CD4-positive, alpha-beta T cell treated with Interleukin-6 at 100 ng/mL for 8 hours (primary cell): ENCODE results near the gene TBC1D22B.
A peak's percentile ranks its signal among the peaks of the same experiment; 100 is the strongest.

Experiments
- DNase-seq: peaks from one replicate; pipeline ENCODE4 v3.0.0-alpha.2; 2020; ENCODE audit warnings: mixed read lengths, low spot score

TBC1D22B gene

DNA sequence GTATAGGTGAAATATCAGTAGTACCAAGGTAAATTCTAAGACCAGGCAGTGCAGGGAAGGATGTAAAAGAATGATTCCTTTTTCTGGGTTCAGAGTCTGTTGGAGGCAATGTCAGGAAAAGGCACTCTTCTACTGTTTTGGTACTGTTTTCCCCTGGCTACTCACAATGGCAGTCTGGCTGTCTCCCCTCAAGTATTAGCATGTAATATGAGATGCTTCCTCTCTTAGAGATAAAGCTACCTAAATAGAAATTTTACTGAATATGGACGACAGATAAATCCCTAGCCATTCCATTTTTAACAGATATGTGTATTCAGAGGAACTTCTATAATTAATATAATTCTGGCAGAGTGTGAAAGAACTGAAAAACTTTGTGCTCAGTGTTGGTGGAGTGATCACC, 99.7 kb downstream of the TBC1D22B start:
- DNase-seq = no peak

DNA sequence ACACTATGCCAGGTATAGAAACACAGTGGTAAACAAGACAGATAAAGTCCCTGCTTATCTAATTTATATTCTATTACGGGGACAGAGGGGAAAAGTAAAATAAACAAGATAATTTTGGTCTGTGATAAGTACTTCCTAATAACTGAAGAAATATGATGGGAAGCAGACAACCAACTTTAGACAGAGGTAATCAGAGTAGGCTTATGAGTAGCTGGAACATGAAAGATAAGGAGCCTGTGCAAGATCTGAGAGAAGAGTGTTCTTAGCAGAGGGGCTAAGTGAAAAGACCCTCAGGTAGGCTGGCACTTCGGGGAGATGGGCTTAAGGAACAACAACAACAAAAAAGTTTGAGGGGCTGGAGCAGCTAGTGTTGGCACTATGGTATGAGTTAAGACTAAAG, 100.3 kb downstream of the TBC1D22B start:
- DNase-seq = no peak

DNA sequence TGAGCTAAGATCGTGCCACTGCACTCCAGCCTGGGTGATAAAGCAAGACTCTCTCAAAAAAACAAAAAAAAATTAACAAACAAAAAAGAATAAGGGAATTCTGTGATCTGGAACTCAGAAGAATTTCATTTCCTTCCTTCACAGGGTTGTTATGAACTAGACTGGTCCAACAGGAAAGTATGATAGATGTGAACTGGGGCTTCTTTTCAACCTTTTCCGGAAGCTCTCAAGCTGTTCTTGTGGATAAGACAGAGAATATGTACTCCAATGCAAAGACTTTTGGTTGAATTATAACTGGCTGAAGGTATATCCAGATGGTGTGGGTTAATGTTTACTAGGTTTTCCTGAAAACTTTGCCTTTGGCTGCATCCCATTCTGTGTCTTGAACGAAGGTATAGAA, 101.5 kb downstream of the TBC1D22B start:
- no peak for DNase-seq

- DNase-seq = no peak
Measured at GRCh38 chr6:37362101-37362828, 104.7 kb downstream of the TBC1D22B start.

DNA sequence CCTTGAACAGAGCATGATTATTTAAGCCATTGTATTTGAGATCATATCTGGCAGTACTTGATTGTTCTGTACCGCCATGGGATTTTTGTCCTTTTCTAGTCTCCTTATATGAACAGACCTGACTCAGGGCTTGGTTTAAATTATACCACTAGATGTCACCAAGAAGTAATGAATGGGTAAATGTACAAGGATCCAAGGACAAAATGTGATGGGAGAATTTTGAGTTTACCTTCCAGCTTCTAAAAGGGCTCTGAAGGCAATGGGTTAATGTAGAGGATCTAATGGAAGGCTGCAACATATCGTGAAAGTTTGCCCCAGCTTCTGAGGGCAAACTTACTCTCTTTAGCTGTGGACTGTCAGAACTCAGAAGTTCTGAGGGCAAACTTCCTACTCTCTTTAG, 108.2 kb downstream of the TBC1D22B start:
- DNase-seq = no peak

GRCh38 chr6:37366910-37367309, 109.3 kb downstream of the TBC1D22B start:
- no peak for DNase-seq

DNA sequence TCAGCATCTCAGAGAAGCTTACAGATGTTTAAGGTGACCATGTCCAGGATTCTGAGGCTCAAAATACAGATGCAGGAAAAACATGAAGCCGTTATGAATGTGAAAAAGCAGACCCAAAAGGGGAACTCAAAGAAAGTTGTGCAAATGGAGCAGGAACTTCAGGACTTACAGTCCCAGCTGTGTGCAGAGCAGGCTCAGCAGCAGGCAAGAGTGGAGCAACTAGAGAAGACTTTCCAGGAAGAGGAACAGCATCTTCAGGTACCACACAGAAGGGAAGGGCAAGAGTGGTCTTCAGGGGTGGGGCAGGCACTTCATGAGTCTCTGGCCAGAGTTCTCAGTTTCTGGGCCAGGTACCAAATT, 111.4 kb downstream of the TBC1D22B start:
- DNase-seq = no peak

DNA sequence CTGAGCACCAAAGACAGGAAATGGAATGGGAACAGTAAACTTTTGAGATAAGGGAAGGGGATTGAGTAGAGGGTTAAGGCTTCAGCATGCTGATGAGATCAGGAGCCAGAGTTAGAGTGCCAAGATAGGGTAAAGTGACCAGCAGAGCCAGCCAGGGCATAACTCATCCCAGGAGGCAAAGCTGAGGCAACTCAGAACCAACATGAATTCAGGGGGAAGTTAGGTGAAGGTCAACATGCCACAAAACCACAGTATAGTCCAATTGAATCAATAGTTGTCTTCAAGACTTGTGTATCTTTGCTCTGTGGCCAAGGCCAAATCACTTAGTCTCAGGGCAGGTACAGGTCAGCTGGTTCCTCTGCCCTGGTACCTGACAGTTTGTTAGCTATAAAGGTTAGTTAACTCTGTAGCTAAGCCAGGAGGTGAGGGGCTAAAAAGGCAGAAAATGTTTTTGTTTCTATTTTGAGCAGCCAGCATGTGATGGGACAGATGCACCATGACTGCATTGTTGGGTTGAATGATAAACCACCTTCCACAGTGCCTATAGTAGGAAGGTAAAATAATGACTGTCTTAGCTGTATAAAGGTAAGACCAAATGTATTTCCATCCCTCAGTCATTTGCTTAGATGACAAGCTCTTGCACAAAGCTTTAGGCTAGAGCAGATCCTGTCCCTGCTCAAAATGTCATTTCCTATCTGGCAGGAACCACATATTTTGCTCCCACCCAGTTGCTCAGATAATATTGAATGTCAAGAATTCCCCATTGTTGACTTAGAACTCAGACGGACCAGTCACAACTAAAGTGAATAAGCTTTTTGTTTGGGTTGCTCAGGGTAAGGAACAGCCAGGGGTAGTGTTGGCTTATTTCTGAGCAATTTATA, 112.0 kb downstream of the TBC1D22B start:
- DNase-seq = no peak

DNA sequence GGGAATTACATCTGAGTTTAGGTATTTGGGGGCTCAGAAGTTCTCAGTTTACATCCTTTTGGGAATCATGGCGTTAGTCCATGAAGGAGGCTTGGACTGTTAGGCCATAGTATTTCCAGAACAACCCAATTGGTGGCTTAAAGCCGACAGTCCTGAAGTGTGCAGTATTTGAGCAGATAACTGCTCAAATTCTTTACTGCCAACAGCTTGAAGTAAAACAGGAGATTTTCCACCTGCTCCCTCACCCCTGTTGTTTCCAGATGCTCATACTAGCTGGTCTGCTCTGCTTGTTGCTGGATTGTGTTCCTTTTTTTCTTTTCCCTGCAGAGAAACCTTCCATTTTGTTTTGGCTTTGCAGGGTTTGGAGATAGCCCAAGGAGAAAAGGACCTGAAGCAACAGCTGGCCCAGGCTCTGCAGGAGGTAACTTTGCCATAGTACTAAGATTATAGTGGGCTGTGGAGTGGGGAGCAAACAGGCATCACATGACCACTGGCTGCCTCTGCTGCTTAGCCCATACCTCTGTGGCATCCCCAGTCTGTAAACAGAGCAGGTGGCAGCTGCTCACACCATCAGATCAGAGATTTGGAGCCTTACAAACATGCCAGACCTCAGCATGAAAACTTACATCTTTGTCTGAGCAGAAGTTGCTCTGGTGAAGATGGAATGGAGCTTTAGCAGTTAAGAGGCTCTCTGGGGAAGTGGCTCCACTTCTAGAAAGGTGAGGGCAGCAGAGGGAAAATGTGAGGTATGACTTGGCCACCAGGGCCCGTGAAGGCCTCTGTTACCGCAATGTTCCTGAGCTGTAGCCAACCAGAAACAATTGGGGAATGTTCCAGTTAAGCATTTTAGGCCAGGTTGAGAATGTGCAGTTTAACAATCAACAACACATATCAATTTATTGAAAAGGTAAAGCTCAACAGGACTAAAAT, 113.8 kb downstream of the TBC1D22B start:
- no peak for DNase-seq

DNA sequence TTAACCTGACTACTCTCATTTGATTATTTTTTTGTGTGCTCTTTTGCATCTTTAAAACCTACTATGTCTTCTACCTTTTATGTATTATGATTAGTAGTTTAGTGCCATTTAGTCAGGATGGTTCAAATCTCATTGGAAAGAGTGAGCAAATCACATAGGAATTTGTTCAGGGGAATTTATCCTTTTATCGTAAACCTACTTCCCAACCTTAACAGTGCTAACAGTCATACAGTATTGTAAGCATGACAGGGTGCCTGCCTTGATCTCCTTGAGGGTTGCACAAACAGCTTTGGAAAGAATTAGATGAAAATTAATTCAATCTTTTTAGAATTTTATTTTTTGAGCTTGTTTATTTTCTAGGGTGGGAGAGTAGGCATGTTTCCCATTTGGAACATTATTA, 114.5 kb downstream of the TBC1D22B start:
- no peak for DNase-seq

DNA sequence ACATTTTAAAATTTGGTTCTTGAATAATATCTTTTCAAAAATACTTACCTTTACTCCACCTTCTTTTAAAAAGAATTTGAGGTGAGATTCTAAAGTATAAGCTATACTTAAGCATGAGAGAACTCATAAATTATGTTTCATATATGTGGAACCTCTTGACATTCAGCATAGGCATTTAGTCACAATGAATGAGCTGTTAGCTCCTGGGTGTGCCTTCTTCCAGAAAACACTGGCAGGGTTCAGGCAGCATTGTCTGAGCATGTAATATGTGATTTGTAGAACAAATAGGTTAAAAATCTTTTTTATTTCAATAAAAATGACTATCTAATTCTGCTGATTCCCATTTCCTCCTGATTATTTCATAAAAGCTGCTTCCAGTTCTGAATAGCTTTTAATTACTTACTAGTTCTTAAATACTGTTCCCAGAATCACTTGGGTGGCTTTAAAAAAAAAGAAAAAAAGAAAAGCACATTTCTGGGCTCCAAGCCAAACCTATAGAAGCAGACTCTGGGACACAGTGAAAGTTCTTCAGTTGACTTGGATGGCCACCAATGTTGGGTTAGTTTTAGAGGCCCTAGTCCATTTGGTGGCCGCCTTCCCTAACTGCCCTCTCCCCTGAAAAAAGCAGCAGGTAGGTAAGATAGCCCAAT, 116.4 kb downstream of the TBC1D22B start:
- no peak for DNase-seq

DNA sequence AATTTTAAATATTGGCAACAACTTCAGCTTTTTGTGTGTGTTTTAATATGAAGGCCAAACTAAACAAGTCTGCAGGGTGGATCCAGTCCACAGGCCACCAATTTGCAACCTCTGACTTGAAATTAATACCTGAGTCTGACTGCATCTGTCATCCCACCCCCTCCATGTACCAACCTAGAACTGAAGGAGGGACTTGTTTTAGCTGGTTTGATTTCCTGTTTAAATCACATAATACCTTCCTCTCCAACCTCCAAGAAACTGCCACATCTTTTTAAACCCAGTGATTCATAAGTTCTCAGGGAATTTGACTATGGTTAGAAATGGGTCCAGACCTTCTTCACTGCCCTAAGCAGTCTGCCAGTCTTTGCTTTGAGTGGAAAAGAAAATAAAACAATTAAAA, 117.8 kb downstream of the TBC1D22B start:
- no peak for DNase-seq

- DNase-seq = no peak
Measured at GRCh38 chr6:37376078-37376743, 118.6 kb downstream of the TBC1D22B start.

- peak; percentile 40 for DNase-seq
Measured at GRCh38 chr6:37381579-37381978, 124.0 kb downstream of the TBC1D22B start.
